Endothelial cell of umbilical vein (primary cell): Measurements from ENCODE around the gene PPP1R9A. TPM values are rescaled to one million over a fixed set of nuclear protein-coding genes. Genes with fewer than 3 reads are reported as not detected.

Experiments used
- BruUV-seq: library from RNA; stranded (reverse); fragments of 400-500 nt; replicated peaks from 2 replicates; lab custom pipeline; 2021; lab: Mats Ljungman, UMichigan
- CTCF ChIA-PET: fragments of 300-600, 350-600 bp; sonication (Branson Sonifier 250); formaldehyde crosslinking; loops from one replicate; lab custom pipeline; 2021; ENCODE audit warnings: antibody characterized with exemption, inconsistent platforms; lab: Charles Lee
- POLR2A ChIA-PET: fragments of 300-600, 350-600 bp; sonication (Branson Sonifier 250); formaldehyde crosslinking; loops from one replicate; lab custom pipeline; 2021; ENCODE audit warnings: antibody characterized with exemption, inconsistent platforms; lab: Charles Lee
- DNase-seq: peaks from one replicate; pipeline ENCODE4 v3.0.0-alpha.2; 2011; ENCODE audit warnings: low read depth, low spot score
- FAIRE-seq: peaks from 2 replicates; lab custom pipeline; 2011; peaks lifted over from hg19 to GRCh38; lab: Jason Lieb, UNC
- H2AFZ ChIP-seq: 2 replicates; pipeline ENCODE4 v1.6.0; 2012; ENCODE audit warnings: low read depth, low read length, control low read depth, inconsistent platforms
- H3K27ac ChIP-seq: 2 replicates; pipeline ENCODE4 v1.5.1; 2011; ENCODE audit warnings: low read depth, mild to moderate bottlenecking, control low read depth, low read length, moderate library complexity; ENCODE audit not compliant: insufficient read depth
- H3K27me3 ChIP-seq, 2 experiments: 2 replicates each; pipeline versions ENCODE4 v1.6.0 to v1.6.1; 2011; ENCODE audit warnings: low read length in 2 of 2, mixed read lengths in 1 of 2; ENCODE audit not compliant: control insufficient read depth in 2 of 2, insufficient read depth in 2 of 2
- H3K36me3 ChIP-seq, 2 experiments: 2 replicates in 1 of 2; 3 replicates in 1 of 2; pipeline ENCODE4 v1.5.1; 2011; ENCODE audit warnings: low read length in 2 of 2, mild to moderate bottlenecking in 1 of 2, moderate library complexity in 1 of 2; ENCODE audit not compliant: control insufficient read depth in 2 of 2, insufficient read depth in 2 of 2; ENCODE audit errors: extremely low read depth in 1 of 2
- H3K4me1 ChIP-seq: 3 replicates; pipeline ENCODE4 v1.5.1; 2011; ENCODE audit warnings: mild to moderate bottlenecking, low read length; ENCODE audit not compliant: control insufficient read depth, insufficient read depth; ENCODE audit errors: extremely low read depth
- H3K4me2 ChIP-seq: 2 replicates; pipeline ENCODE4 v1.6.1; 2011; ENCODE audit warnings: low read length, control low read depth, mixed read lengths; ENCODE audit not compliant: insufficient read depth
- H3K4me3 ChIP-seq, 3 experiments: fragments of 200-600 bp in 1 of 3; sonication (generic), shearing (Covaris generic) in 1 of 3; replicated peaks in 1 of 3; 2 replicates each; pipeline ENCODE4 v1.5.1; 2011 to 2016; ENCODE audit warnings: control low read depth in 3 of 3, low read length in 3 of 3, mild to moderate bottlenecking in 2 of 3, inconsistent platforms in 1 of 3, low read depth in 1 of 3, moderate library complexity in 1 of 3; ENCODE audit not compliant: insufficient read depth in 1 of 3
- H3K79me2 ChIP-seq: 2 replicates; pipeline ENCODE4 v1.6.0; 2012; ENCODE audit warnings: low read length, inconsistent platforms; ENCODE audit not compliant: control insufficient read depth, insufficient read depth
- H3K9ac ChIP-seq: replicated peaks from 2 replicates; pipeline ENCODE3; 2011; ENCODE audit warnings: low read length, control low read depth; ENCODE audit not compliant: insufficient read depth; ENCODE audit errors: extremely low read depth
- H3K9me1 ChIP-seq: replicated peaks from 3 replicates; pipeline ENCODE4 v1.6.0; 2011; ENCODE audit warnings: mild to moderate bottlenecking, low read length; ENCODE audit not compliant: control insufficient read depth, insufficient read depth; ENCODE audit errors: extremely low read depth
- H3K9me3 ChIP-seq: replicated peaks from 2 replicates; pipeline ENCODE4 v1.5.1; 2012; ENCODE audit warnings: low read length, inconsistent platforms; ENCODE audit not compliant: control insufficient read depth, insufficient read depth
- H4K20me1 ChIP-seq: replicated peaks from 2 replicates; pipeline ENCODE3; 2011; ENCODE audit warnings: mild to moderate bottlenecking, low read length; ENCODE audit not compliant: control insufficient read depth, insufficient read depth; ENCODE audit errors: extremely low read depth
- EZH2 ChIP-seq: IDR thresholded peaks from 2 replicates; pipeline ENCODE4 v1.6.1; 2012; ENCODE audit warnings: borderline replicate concordance, low read depth, mild to moderate bottlenecking, moderate library complexity, low read length, inconsistent platforms; ENCODE audit not compliant: severe bottlenecking
- FOS ChIP-seq: IDR thresholded peaks from 2 replicates; pipeline ENCODE4 v1.6.1; 2011; ENCODE audit warnings: mild to moderate bottlenecking, low read length, moderate library complexity, borderline replicate concordance; ENCODE audit not compliant: insufficient read depth
- GATA2 ChIP-seq: IDR thresholded peaks from 2 replicates; pipeline ENCODE4 v1.7.0; 2011; ENCODE audit warnings: low read depth, mild to moderate bottlenecking, moderate library complexity, mixed read lengths, low read length; ENCODE audit not compliant: insufficient read length, insufficient read depth
- JUN ChIP-seq: IDR thresholded peaks from 2 replicates; pipeline ENCODE4 v1.6.1; 2011; ENCODE audit warnings: borderline replicate concordance, low read depth; ENCODE audit not compliant: insufficient read length, insufficient read depth
- MYC ChIP-seq: IDR thresholded peaks from one replicate; pipeline ENCODE4 v1.6.1; 2011; ENCODE audit warnings: mild to moderate bottlenecking, low read depth, low read length
- POLR2A ChIP-seq: IDR thresholded peaks from 2 replicates; pipeline ENCODE4 v1.6.1; 2012; ENCODE audit warnings: low read depth, mild to moderate bottlenecking, control low read depth, low read length
- POLR2AphosphoS5 ChIP-seq: IDR thresholded peaks from 2 replicates; pipeline ENCODE4 v1.6.1; 2012; ENCODE audit warnings: low read depth, mild to moderate bottlenecking, control low read depth, low read length, moderate library complexity; ENCODE audit not compliant: insufficient read depth
- dilution Hi-C: fragments of 300-500 bp; cut with MboI; formaldehyde crosslinking; loops from one replicate; pipeline ENCODE4 v1.15.0; 2019; ENCODE audit warnings: low sequenced_read_pairs; ENCODE audit not compliant: extremely low pct_ligation_motif_present
- intact Hi-C: fragments of 100-400 bp; cut with micrococcal nuclease; formaldehyde crosslinking; loops from one replicate; pipeline ENCODE4 v1.10.0; 2022
- polyA plus RNA-seq, 4 experiments: library from polyadenylated mRNA; depleted of rRNA in 3 of 4; stranded (reverse) in 3 of 4; unstranded in 1 of 4; fragments of >200 nt; gene quantifications; 2 replicates each; pipeline versions ENCODE4 v1.2.1 to v1.2.3, GENCODE V29; 2011 to 2012; ENCODE audit warnings: missing spikeins in 1 of 4
- total RNA-seq: library from RNA; stranded (reverse); gene quantifications from 2 replicates; pipeline ENCODE4 v1.2.3, GENCODE V29; 2021
- TF ChIP-seq, protein P1 (sequence below), 2 donors: IDR thresholded peaks; 1 replicate in 1 of 2; 2 replicates in 1 of 2; pipeline ENCODE4 v1.5.1; 2011; ENCODE audit warnings: low read length in 2 of 2, mild to moderate bottlenecking in 2 of 2, moderate library complexity in 2 of 2, control low read depth in 1 of 2, inconsistent platforms in 1 of 2, low read depth in 1 of 2; ENCODE audit not compliant: insufficient read depth in 1 of 2; ENCODE audit errors: extremely low read depth in 1 of 2
- TF ChIP-seq, protein P2 (sequence below): IDR thresholded peaks from 2 replicates; pipeline ENCODE4 v1.6.1; 2011; ENCODE audit not compliant: insufficient read depth, insufficient read length

PPP1R9A gene
- total and polyA plus RNA-seq, 2 donors (not counting 3 experiments of a cell fraction or from before 2014, with no cell fraction given): 0.50 to 3.0 TPM

DNA sequence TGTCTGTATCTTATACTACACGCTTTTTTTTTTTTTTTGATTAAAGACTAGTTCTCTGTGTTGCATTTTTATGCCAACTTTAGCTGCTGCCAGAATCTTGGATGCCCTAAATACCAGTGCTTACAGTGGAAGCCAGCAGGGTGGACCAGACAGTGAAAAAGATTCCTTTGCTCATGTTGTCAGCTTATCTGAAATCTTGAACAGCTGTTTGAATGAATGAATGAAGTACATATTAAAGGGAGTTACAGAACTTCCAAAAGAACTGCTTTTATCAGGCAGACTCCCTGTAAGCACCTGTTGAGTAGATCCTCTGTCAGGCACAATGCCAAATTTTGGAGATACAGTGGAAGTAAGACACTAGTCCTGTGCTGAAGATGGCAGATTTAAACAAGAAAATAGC is 184.9 kb downstream of the PPP1R9A start:
- no peak overlapping the region for H3K4me3 ChIP-seq
- no peak overlapping the region for H3K9ac ChIP-seq
- FAIRE-seq (no peak), DNase-seq (no peak)
- no peaks in the 10 kb centered on the region for H3K9me1 ChIP-seq
- no peak overlapping the region for H3K27ac ChIP-seq
- no peaks in the 10 kb centered on the region for H4K20me1 ChIP-seq
- H3K9me3 ChIP-seq: no peaks in the 10 kb centered on the region
- H3K36me3 ChIP-seq: no peaks in the 10 kb centered on the region
- BruUV-seq: no TSS peak
- intact Hi-C loops: no loop called here
- H3K4me2 ChIP-seq: no peak overlapping the region
- H3K79me2 ChIP-seq: no peaks in the 10 kb centered on the region
- dilution Hi-C loops: no loop called here
- H3K27me3 ChIP-seq: no peaks in the 10 kb centered on the region
- ChIA-PET CTCF (no interaction called here), POLR2A (no interaction called here)
- TF ChIP-seq POLR2AphosphoS5: no peak
- TF ChIP-seq MYC: no peak
- TF ChIP-seq, protein P1, sequence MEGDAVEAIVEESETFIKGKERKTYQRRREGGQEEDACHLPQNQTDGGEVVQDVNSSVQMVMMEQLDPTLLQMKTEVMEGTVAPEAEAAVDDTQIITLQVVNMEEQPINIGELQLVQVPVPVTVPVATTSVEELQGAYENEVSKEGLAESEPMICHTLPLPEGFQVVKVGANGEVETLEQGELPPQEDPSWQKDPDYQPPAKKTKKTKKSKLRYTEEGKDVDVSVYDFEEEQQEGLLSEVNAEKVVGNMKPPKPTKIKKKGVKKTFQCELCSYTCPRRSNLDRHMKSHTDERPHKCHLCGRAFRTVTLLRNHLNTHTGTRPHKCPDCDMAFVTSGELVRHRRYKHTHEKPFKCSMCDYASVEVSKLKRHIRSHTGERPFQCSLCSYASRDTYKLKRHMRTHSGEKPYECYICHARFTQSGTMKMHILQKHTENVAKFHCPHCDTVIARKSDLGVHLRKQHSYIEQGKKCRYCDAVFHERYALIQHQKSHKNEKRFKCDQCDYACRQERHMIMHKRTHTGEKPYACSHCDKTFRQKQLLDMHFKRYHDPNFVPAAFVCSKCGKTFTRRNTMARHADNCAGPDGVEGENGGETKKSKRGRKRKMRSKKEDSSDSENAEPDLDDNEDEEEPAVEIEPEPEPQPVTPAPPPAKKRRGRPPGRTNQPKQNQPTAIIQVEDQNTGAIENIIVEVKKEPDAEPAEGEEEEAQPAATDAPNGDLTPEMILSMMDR (IDR thresholded peaks at IDR 0.05; ENCODE audit: extremely low read depth in 1 of 2, insufficient read depth in 1 of 2, low read depth in 1 of 2, low read length in 2 of 2): no peak
- no peak for TF ChIP-seq FOS
- TF ChIP-seq, protein P2, sequence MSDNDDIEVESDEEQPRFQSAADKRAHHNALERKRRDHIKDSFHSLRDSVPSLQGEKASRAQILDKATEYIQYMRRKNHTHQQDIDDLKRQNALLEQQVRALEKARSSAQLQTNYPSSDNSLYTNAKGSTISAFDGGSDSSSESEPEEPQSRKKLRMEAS: no peak
- TF ChIP-seq EZH2: no peak
- TF ChIP-seq POLR2A: no peak
- TF ChIP-seq JUN: no peak
- TF ChIP-seq GATA2: no peak
- H3K4me1 ChIP-seq: no peaks in the 10 kb centered on the region
- no peak overlapping the region for H2AFZ ChIP-seq
